Measurements from ENCODE around the gene TTC17. TPM values are rescaled to one million over a fixed set of nuclear protein-coding genes. Genes with fewer than 3 reads are reported as not detected.

The TTC17 gene
- total and polyA plus RNA-seq, 9 of the 15 experiments (the other 6 are each of a cell fraction or from before 2014, with no cell fraction given), result 19.7 to 99.1 (median 53.3) TPM

- no peaks in the 10 kb centered on the region for H3K79me2 ChIP-seq (ENCODE audit: control insufficient read depth, insufficient read depth, low read length)
- no peak for TF ChIP-seq RBM17 (IDR thresholded peaks at IDR 0.05; ENCODE audit: borderline replicate concordance, low read depth, low read length)
- TF ChIP-seq TEAD4 (IDR thresholded peaks at IDR 0.05; ENCODE audit: low read length), result no peak
- no peak for TF ChIP-seq TEAD4 (CRISPR knock-in tag; IDR thresholded peaks at IDR 0.05; ENCODE audit: borderline replicate concordance)
- no peak for TF ChIP-seq CTCF (IDR thresholded peaks at IDR 0.05 in 2 of 3, conservative IDR thresholded peaks at IDR 0.05 in 1 of 3; ENCODE audit: insufficient read depth in 2 of 3, low read depth in 1 of 3, low read length in 3 of 3)
- TF ChIP-seq CBX2 (IDR thresholded peaks at IDR 0.05; ENCODE audit: insufficient read depth, low read length, poor library complexity, severe bottlenecking), result no peak
- TF ChIP-seq CREM (IDR thresholded peaks at IDR 0.05; ENCODE audit: low read depth), result no peak
- no peaks in the 10 kb centered on the region for H3K4me1 ChIP-seq (replicated peaks in 1 of 2; ENCODE audit: control insufficient read depth in 2 of 2, insufficient read depth in 2 of 2, low read length in 2 of 2)
- intact Hi-C loops (cut with micrococcal nuclease), result no loop called here
- 97% methylated on average over 2 of the region's 2 CpGs for WGBS (ENCODE audit: insufficient coverage, low coverage, missing lambda C conversion rate)
- no TSS peak for BruUV-seq (replicated peaks)
- no peaks in the 10 kb centered on the region for H3K9me3 ChIP-seq (replicated peaks; ENCODE audit: control insufficient read depth, insufficient read depth, low read depth, low read length)
- POLR2A ChIA-PET, result no interaction called here
- no peaks in the 10 kb centered on the region for H3K9me1 ChIP-seq (ENCODE audit: control insufficient read depth, insufficient read depth, low read length)
- FAIRE-seq (no peak), DNase-seq (ENCODE audit: extremely low read depth in 1 of 4, low spot score in 3 of 4) (no peak), ATAC-seq (no peak)
- no peak overlapping the region for H2AFZ ChIP-seq (ENCODE audit: low read depth, low read length)
- no peak overlapping the region for H3K9ac ChIP-seq (ENCODE audit: insufficient read depth in 1 of 2, low read depth in 2 of 2, low read length in 2 of 2)
- no peaks in the 10 kb centered on the region for H4K20me1 ChIP-seq (replicated peaks; ENCODE audit: control insufficient read depth, insufficient read depth, low read length)
- CTCF ChIA-PET (ENCODE audit: low intra/inter-chr PET ratio), result no interaction called here
- no peak overlapping the region for H3K4me2 ChIP-seq (ENCODE audit: insufficient read depth, low read length)
- H3K36me3 ChIP-seq (ENCODE audit: control insufficient read depth, insufficient read depth, low read length), result peaks cover 93% of the 10 kb centered on the region
- H3K4me3 ChIP-seq, result no peak overlapping the region
- H3K27me3 ChIP-seq (ENCODE audit: control insufficient read depth in 2 of 2, insufficient read depth in 2 of 2, low read length in 2 of 2), result no peaks in the 10 kb centered on the region
- in situ Hi-C loops (cut with MboI), result no loop called here
- no peak overlapping the region for H3K27ac ChIP-seq (ENCODE audit: extremely low read depth, low read depth, low read length)
Observed at GRCh38 chr11:43399983-43400630, 41.4 kb downstream of the TTC17 start.

All from K562 (cell line).